ENCODE results near the gene BCL2L2. TPM values are rescaled to one million over a fixed set of nuclear protein-coding genes. Genes with fewer than 3 reads are reported as not detected.
A peak's percentile ranks its signal among the peaks of the same experiment; 100 is the strongest.

The BCL2L2 gene
- total and polyA plus RNA-seq, 10 of the 15 experiments (the other 5 are each of a cell fraction or from before 2014, with no cell fraction given): 1.4 to 14.7 (median 7.1) TPM

- TF ChIP-seq PML (IDR thresholded peaks at IDR 0.05; ENCODE audit: low read length) (0 out of 2 replicates have a peak, but pooled peaks have one; percentile 19), SMAD5 (IDR thresholded peaks at IDR 0.05; ENCODE audit: low read depth) (0 out of 2 replicates have a peak, but pooled peaks have one; percentile 30), SRF (IDR thresholded peaks at IDR 0.05; ENCODE audit: low read depth in 2 of 2, low read length in 2 of 2) (no peak), CUX1 (IDR thresholded peaks at IDR 0.05; ENCODE audit: insufficient replicate concordance, low read depth, low read length) (no peak), EZH2 (IDR thresholded peaks at IDR 0.05; ENCODE audit: borderline replicate concordance, control insufficient read depth, low read depth, low read length) (no peak), MLLT1 (IDR thresholded peaks at IDR 0.05) (no peak), HDAC2 (IDR thresholded peaks at IDR 0.05) (no peak), BCL11A (IDR thresholded peaks at IDR 0.05; ENCODE audit: low read depth, low read length) (no peak), JUND (IDR thresholded peaks at IDR 0.05; ENCODE audit: low read depth, low read length) (no peak), NR2C2 (IDR thresholded peaks at IDR 0.05; ENCODE audit: borderline replicate concordance, control insufficient read depth, insufficient read length, low read depth) (no peak)
Measured at GRCh38 chr14:23326491-23327332, 20.1 kb downstream of the BCL2L2 start (continued).

All from GM12878 (cell line).